Measurements from ENCODE around the gene ALG3.

ALG3 gene

DNA sequence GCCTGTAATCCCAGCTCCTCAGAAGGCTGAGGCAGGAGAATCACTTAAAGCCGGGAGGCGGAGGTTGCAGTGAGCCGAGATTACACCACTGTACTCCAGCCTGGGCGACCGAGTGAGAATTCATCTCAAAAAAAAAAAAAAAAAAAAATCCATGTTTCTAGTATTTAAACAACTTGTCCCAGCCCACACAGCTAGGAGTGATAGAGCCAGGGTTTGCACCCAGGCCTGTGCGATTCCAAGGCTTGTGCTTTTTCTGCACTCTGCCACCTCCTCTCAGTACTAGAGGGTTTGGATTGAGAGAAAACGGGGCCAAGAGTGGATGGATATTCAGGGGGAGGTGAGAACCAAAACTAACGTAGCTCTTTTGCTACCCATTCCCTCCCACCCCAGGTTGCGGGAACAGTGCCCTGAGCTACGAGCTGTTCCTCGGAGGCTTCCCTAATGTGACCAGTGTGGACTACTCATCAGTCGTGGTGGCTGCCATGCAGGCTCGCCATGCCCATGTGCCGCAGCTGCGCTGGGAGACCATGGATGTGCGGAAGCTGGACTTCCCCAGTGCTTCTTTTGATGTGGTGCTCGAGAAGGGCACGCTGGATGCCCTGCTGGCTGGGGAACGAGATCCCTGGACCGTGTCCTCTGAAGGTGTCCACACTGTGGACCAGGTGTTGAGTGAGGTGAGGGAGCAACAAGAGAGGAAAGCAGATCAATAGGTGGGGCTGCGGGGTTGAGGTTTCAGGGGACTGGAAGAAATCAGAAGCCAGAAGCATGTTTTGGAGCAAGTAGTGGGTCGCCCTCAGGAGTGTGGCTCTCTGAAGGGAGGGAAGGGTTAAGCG is 8.5 kb upstream of the ALG3 start:
- no peak for TF ChIP-seq CTCF (IDR thresholded peaks at IDR 0.05)

DNA sequence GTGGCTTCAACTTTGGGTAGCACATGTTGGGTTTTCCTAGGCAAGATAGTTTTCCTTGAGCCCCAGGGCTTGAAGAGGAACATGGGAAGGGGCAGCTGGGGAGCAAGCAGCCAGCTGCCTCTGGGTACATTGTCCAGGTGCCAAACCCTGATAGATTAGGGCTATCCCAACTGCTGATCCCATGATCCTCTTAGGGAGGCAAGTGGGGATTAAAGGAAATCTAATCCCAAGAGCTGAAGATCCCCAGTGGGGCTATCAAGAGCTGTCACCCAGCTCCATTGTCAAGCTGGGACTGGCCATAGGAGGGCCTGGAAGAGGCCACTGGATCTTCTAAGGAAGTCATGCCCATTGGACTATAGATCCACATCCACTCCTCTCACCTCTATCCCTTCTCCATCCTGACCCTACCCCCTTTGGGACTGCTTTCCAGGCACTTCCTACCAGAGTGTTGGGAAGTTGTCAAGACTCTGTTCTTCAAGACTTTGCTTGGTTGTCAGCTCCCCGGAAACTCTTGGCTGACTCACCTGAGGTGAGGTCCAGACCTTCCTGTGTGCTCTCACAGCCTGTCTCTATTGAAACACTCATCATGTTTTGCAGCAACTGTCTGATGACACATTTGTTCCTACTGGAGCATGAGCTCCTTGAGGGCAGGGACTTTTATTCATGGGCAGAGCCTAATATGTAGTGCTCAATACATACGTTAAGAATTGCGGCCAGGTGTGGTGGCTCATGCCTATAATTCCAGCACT is 6.7 kb upstream of the ALG3 start:
- TF ChIP-seq CTCF (IDR thresholded peaks at IDR 0.05), result no peak

DNA sequence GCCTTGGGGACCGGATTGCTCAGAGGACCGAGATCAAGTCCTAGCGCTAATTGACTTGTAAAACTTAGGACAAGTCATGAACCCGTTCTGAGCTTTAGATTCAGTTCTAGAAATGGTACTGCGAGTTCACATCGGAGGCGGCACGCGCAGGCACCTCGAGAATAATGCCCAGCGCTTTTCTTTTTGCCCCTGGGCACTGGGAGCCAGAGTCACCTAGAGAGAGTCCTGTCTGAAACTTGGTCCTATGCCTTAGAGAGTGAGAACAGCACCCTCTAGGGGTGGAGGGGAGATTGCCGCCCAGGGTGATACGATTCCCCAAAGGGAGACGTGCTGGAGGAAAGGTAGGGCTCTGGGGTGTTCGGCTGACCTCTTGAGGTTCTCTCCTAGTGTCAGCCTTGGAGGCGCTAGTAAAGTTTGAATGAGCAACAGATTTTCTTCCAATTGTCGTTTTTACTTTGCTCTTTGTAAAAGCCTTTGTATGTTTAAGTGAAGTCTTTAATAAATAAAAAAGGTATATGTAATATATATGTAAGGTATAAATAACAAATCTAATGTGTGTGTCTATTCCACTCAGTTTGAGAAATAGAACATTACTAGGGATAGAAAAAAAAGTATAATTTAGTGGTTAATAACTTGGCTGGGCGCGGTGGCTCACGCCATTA is 1.5 kb upstream of the ALG3 start:
- TF ChIP-seq CTCF (IDR thresholded peaks at IDR 0.05), result peak; percentile 94

GRCh38 chr3:184249412-184250166 is 827 bp upstream of the ALG3 start, which contains the start of gene EEF1AKMT4:
Gene EEF1AKMT4, plus strand, starts transcription at chr3:184249672. Its CDS starts 23 bp downstream, at chr3:184249695.
- TF ChIP-seq CTCF (IDR thresholded peaks at IDR 0.05), result peak; percentile 47

DNA sequence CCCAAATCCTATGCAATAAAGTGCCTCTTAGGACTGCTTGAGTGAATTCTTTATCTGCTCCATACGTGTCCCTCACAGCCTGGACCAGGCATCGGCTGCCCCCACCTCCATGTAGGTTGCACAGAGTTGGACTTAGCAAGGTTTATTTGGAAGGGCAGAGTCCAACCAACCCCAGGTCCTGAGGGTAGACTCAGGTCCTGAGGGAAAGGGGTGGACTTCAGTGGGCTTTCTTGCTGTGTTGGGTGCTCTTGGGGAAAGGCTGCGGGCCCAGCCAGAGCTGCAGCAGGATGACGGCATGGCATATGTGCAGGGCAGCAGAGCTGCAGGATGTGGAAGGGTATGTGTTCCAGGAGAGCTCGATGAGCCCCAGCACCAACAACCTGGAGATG is 6.5 kb downstream of the ALG3 start:
- TF ChIP-seq CTCF (IDR thresholded peaks at IDR 0.05), result no peak

DNA sequence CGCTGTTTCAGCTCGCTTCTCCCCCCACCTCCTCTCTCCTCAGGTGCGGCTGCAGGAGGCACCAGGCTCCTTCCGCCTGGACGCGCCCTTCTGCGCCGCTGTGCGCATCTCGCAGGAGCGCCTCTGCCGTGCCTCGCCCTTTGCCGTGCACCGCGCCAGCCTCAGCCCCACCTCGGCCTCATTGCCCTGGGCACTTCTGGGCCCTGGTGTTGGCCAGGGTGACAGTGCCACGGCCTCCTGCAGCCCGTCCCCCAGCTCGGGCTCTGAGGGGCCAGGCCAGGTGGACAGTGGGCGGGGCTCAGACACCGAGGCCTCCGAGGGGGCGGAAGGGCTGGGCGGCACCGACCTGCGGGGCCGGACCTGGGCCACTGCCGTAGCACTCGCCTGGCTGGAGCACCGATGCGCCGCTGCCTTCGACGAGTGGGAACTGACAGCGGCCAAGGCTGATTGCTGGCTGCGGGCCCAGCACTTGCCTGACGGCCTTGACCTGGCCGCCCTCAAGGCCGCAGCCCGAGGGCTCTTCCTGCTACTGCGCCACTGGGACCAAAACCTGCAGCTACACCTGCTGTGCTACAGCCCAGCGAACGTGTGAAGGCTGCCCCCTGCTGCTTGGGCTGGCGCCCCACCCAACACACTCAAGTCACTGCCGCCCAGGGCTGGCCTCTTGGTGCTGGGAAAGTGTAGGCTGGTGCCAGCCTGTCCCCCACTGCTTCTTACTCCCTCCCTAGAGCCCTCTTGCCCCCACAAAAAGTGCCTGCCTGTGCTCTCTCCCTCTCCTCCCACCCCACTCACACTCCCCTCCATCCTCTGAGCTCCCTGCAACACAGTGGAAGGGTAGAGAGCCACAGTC is 7.1 kb downstream of the ALG3 start:
- peak; percentile 79 for TF ChIP-seq CTCF (IDR thresholded peaks at IDR 0.05)
